HG02870 (cell line): ENCODE measurements around the gene QPRT.
"Not testable (repeated sequence)": the region's sequence is repeated elsewhere in the genome, so short reads cannot be mapped to it uniquely, and the experiment has no call there.

Source experiments
- ATAC-seq: cut with Tn5 transposase; IDR thresholded peaks from one replicate; pipeline ENCODE4 v1.9.1; 2021; ENCODE audit warnings: mild to moderate bottlenecking, moderate library complexity; ENCODE audit not compliant: unreplicated experiment

The QPRT gene

DNA sequence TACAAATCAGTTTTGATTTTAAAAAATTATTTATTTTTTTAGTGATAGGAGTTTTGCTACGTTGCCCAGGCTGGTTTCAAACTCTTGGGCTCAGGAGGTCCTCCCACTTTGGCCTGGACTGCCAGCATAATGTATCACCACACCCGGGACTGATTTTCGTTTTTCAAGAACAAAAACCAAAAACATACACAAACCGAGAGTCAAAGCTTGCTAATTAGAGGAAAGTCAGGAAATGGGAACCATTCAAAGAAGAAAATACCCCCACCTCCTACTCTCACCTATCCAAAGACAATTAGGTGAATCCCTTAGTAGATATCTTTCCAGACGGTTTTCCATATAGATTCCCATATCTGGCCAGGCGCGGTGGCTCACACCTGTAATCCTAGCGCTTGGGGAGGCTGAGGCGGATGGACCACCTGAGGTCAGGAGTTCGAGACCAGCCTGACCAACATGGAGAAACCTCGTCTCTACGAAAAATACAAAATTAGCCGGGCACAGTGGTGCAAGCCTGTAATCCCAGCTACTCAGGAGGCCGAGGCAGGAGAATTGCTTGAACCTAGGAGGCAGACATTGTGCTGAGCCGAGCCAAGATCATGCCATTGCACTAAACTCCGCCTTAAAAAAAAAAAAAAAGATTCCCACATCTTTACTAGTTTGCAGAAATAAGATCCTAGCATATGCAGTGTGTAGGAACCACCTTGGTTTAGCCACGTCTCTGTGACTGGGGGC is 16.8 kb upstream of the QPRT start:
- no peak for ATAC-seq

DNA sequence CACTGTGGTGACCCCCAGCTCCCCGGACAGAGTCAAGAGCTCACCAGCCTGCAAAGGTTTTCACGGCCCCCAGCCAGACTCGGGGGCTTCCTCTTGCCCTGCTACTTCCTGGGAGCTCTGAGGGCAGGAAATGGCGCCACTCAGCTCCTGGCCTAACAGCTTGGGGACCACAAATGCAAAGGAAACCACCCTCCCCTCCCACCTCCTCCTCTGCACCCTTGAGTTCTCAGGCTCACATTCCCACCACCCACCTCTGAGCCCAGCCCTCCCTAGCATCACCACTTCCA is 16.3 kb upstream of the QPRT start:
- ATAC-seq: no peak

GRCh38 chr16:29663016-29663806 is 15.8 kb upstream of the QPRT start, which contains the start of gene SPN:
SPN (plus strand) TSS chr16:29663247; CDS start chr16:29663729, 482 bp downstream.
- ATAC-seq: peak; percentile 29

GRCh38 chr16:29663807-29664090 is 15.2 kb upstream of the QPRT start:
- ATAC-seq: no peak

DNA sequence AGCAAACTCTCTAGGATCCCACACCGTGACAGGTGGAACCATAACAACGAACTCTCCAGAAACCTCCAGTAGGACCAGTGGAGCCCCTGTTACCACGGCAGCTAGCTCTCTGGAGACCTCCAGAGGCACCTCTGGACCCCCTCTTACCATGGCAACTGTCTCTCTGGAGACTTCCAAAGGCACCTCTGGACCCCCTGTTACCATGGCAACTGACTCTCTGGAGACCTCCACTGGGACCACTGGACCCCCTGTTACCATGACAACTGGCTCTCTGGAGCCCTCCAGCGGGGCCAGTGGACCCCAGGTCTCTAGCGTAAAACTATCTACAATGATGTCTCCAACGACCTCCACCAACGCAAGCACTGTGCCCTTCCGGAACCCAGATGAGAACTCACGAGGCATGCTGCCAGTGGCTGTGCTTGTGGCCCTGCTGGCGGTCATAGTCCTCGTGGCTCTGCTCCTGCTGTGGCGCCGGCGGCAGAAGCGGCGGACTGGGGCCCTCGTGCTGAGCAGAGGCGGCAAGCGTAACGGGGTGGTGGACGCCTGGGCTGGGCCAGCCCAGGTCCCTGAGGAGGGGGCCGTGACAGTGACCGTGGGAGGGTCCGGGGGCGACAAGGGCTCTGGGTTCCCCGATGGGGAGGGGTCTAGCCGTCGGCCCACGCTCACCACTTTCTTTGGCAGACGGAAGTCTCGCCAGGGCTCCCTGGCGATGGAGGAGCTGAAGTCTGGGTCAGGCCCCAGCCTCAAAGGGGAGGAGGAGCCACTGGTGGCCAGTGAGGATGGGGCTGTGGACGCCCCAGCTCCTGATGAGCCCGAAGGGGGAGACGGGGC is 14.7 kb upstream of the QPRT start:
- ATAC-seq: no peak

- ATAC-seq: no peak
Measured at GRCh38 chr16:29665294-29666077, 13.5 kb upstream of the QPRT start.

- not testable (repeated sequence) for ATAC-seq
Measured at GRCh38 chr16:29667322-29667610, 11.7 kb upstream of the QPRT start.

- ATAC-seq: no peak
Measured at GRCh38 chr16:29667755-29668154, 11.2 kb upstream of the QPRT start.

DNA sequence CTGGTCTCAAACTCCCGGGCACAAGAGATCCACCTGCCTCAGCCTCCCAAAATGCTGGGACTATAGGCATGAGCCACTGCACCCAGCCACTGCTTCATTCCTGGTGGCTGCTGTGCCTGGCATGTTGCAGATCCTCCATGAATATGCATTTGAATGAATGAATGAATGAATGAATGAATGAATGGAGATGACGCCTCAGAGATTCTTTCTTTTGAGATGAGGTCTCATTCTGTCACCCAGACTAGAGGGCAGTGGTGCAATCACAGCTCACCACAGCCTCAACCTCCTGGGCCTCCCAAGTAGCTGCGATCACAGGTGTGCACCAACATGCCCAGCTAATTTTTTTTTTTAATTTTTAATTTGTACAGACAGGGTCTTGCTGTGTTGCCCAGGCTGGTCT is 10.7 kb upstream of the QPRT start:
- ATAC-seq: no peak

DNA sequence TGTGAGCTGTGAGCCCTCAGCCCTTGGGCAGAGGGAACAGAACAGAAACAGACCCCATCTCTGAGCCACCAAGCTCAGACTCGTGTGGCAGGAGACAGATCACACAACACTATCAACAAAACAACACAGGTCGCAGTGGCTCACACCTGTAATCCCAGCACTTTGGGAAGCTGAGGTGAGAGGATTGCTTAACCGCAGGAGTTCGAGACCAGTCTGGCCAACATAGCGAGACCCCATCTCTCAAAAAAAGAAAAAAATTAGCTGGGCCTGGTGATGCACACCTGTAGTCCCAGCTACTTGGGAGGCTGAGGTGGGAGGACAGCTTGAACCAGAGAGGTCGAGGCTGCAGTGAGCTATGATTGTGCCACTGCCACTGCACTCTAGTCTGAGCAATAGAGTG is 5.5 kb upstream of the QPRT start:
- ATAC-seq: no peak

- no peak for ATAC-seq
Measured at GRCh38 chr16:29674188-29674587, 4.8 kb upstream of the QPRT start.

GRCh38 chr16:29675811-29676643 is 3.0 kb upstream of the QPRT start:
- no peak for ATAC-seq

- no peak for ATAC-seq
Measured at GRCh38 chr16:29676989-29677785, 1.8 kb upstream of the QPRT start.

- ATAC-seq: no peak
Measured at GRCh38 chr16:29680180-29680598, 1.2 kb downstream of the QPRT start.

GRCh38 chr16:29683543-29684090 is 4.6 kb downstream of the QPRT start:
- ATAC-seq: no peak

DNA sequence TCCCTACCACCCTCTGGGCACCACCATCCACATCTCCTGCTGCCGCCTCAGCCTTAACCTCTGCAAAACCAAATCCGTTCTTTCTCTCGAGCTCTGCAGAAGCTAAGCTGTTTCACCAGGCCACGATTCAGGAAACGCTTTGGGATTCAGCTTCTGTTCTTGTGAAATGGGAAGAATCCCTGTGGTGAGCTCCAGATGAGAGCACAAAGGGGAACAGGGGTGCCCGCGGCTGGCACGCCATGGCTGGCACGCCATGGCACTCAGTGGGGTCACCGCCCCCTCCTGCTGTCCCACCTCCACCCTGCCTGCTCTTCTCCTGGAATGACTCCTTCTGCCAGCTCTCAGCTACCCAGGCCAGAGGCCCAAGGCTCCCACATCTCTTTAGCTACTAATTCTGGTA is 5.7 kb downstream of the QPRT start:
- no peak for ATAC-seq

- no peak for ATAC-seq
Measured at GRCh38 chr16:29686740-29687332, 7.9 kb downstream of the QPRT start.

GRCh38 chr16:29687755-29688154 is 8.8 kb downstream of the QPRT start:
- ATAC-seq: no peak

DNA sequence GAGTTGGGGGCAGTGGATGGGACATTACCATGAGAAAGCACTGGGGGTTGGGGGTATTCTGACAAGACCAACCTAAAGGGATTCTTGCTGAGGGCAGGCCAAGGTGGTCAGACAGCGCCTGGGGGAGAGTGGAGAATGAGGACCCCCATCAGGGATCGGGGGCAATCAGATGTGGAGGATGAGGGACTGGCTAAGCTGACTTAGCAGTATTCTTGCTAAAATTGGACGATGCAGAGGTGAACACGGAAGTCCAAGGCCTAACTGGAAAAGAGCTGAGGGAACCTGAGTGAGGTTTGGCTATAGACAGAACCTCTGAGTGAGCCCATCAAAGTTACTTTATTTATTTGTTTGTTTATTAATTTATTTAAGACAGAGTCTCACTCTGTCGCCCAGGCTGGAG is 9.2 kb downstream of the QPRT start:
- no peak for ATAC-seq
